Epithelial cell of esophagus (primary cell): ENCODE measurements around the gene CERKL.

Experiments
- DNase-seq: peaks from one replicate; pipeline ENCODE4 v3.0.0; 2010; ENCODE audit warnings: low read depth
- H3K4me3 ChIP-seq: 2 replicates; pipeline ENCODE4 v1.5.1; 2011; ENCODE audit warnings: mild to moderate bottlenecking, low read length, control low read depth
- TF ChIP-seq, protein P1 (sequence below): IDR thresholded peaks from 2 replicates; pipeline ENCODE4 v1.5.1; 2011; ENCODE audit warnings: low read depth, mild to moderate bottlenecking, low read length, control low read depth, inconsistent platforms; ENCODE audit not compliant: insufficient read depth; ENCODE audit errors: missing control alignments

Gene CERKL

GRCh38 chr2:181566334-181567032 lies 90.4 kb downstream of the CERKL start:
- H3K4me3 ChIP-seq, result no peak overlapping the region
- no peak for DNase-seq
- TF ChIP-seq, protein P1, sequence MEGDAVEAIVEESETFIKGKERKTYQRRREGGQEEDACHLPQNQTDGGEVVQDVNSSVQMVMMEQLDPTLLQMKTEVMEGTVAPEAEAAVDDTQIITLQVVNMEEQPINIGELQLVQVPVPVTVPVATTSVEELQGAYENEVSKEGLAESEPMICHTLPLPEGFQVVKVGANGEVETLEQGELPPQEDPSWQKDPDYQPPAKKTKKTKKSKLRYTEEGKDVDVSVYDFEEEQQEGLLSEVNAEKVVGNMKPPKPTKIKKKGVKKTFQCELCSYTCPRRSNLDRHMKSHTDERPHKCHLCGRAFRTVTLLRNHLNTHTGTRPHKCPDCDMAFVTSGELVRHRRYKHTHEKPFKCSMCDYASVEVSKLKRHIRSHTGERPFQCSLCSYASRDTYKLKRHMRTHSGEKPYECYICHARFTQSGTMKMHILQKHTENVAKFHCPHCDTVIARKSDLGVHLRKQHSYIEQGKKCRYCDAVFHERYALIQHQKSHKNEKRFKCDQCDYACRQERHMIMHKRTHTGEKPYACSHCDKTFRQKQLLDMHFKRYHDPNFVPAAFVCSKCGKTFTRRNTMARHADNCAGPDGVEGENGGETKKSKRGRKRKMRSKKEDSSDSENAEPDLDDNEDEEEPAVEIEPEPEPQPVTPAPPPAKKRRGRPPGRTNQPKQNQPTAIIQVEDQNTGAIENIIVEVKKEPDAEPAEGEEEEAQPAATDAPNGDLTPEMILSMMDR, result no peak

- no peak overlapping the region for H3K4me3 ChIP-seq
- TF ChIP-seq, protein P1, result no peak
- DNase-seq, result no peak
Observed at GRCh38 chr2:181563101-181563692, 93.7 kb downstream of the CERKL start.

DNA sequence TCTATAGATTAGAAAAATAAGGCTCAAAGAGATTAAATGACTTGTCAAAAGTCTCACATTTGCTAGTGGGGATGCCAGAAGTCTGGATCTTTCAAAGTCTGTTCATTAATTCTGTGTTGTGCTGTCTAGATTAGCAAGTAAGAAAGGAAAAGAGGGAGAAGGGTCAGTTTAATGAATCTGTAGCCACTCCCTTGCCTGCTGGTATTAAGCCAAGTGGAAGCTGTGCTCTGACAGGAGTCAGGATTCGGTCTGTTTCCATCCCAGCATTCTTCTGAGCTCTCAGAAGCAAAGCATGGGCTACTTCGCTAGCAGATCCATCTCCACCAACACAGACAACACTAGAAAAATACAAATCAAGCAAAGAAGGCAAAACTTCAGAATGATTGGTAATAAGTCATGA lies 98.5 kb downstream of the CERKL start:
- DNase-seq, result no peak
- H3K4me3 ChIP-seq, result no peak overlapping the region
- TF ChIP-seq, protein P1, result no peak

GRCh38 chr2:181554061-181554830 lies 102.7 kb downstream of the CERKL start:
- no peak overlapping the region for H3K4me3 ChIP-seq
- TF ChIP-seq, protein P1, result no peak
- no peak for DNase-seq

GRCh38 chr2:181553244-181553643 lies 103.7 kb downstream of the CERKL start:
- no peak overlapping the region for H3K4me3 ChIP-seq
- DNase-seq, result no peak
- TF ChIP-seq, protein P1, result no peak

DNA sequence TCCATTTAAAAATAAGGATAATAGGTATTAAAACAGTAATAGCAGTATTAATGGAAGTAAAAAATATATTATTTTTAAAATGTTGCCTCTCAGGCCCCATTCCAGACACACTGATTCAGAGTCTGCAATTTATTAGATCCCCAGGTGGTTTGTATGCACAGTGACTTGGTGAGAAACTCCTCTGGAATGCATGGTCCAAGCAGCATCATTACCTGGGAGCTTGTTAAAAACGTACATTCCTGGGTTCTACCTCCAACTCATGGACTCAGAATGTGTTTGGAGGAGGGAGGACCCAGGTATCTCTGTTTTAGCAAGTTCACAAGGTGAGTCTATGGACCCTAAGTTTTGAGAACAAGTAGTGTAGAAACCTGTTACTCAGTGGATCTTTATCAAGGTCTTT lies 104.1 kb downstream of the CERKL start:
- DNase-seq, result peak; percentile 86
- no peak overlapping the region for H3K4me3 ChIP-seq
- TF ChIP-seq, protein P1, result no peak

DNA sequence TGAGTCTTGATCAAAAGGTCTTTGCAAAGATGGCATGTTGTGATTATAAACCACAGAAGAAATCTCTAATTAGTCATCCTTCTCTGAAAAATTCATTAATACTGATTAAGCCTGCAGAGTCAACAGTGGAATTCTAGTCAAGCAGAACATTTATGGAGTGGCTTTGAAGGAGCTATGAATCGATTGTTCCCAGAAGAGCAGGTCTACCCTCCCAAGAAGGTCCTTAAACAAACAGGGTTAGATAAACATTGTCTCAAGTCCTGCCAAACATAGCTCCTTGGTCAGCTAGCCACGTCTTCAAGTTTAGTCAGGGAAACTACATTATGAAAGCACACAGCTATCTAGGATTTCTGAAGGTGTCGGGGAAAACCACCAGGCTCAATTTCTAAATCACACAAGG lies 110.8 kb downstream of the CERKL start:
- TF ChIP-seq, protein P1, result no peak
- peak; percentile 29 for DNase-seq
- H3K4me3 ChIP-seq, result no peak overlapping the region
